Parathyroid adenoma (tissue), 2 donors: ENCODE results near the gene RASSF4.

Experiments used
- H2AFZ ChIP-seq: fragments of 300-600 bp; sonication (generic); one replicate; pipeline ENCODE4 v1.7.0; 2017; ENCODE audit warnings: antibody characterized with exemption, mild to moderate bottlenecking
- H3K27ac ChIP-seq: fragments of 300-600 bp; sonication (generic); one replicate; pipeline ENCODE4 v1.7.0; 2017
- H3K27me3 ChIP-seq: fragments of 300-600 bp; sonication (generic); one replicate; pipeline ENCODE4 v1.7.0; 2017; ENCODE audit warnings: low read length; ENCODE audit not compliant: control insufficient read depth, insufficient read depth
- H3K36me3 ChIP-seq: fragments of 300-600 bp; sonication (generic); one replicate; pipeline ENCODE4 v1.7.0; 2017; ENCODE audit warnings: low read length; ENCODE audit not compliant: control insufficient read depth, insufficient read depth
- H3K4me1 ChIP-seq: fragments of 300-600 bp; sonication (generic); one replicate; pipeline ENCODE4 v1.7.0; 2017; ENCODE audit warnings: control low read depth
- H3K4me2 ChIP-seq: fragments of 300-600 bp; sonication (generic); one replicate; pipeline ENCODE4 v1.7.0; 2017; ENCODE audit warnings: low read length
- H3K4me3 ChIP-seq: fragments of 300-600 bp; sonication (generic); one replicate; pipeline ENCODE4 v1.7.0; 2017; ENCODE audit warnings: low read depth, low read length
- H3K79me2 ChIP-seq: fragments of 300-600 bp; sonication (generic); one replicate; pipeline ENCODE4 v1.7.0; 2017; ENCODE audit warnings: control low read depth
- H3K9ac ChIP-seq: fragments of 300-600 bp; sonication (generic); one replicate; pipeline ENCODE4 v1.7.0; 2017; ENCODE audit warnings: mild to moderate bottlenecking
- H3K9me3 ChIP-seq: fragments of 300-600 bp; sonication (generic); one replicate; pipeline ENCODE4 v1.7.0; 2017; ENCODE audit warnings: low read length; ENCODE audit not compliant: control insufficient read depth
- CTCF ChIP-seq: fragments of 300-600 bp; sonication (generic); IDR thresholded peaks from one replicate; pipeline ENCODE4 v1.7.0; 2017; ENCODE audit warnings: antibody characterized with exemption, mild to moderate bottlenecking
- donor health status: primary hyperparathyroidism.

The RASSF4 gene

GRCh38 chr10:44937196-44938005, 22.2 kb upstream of the RASSF4 start:
- H3K27ac ChIP-seq: no peak overlapping the region
- H3K4me1 ChIP-seq: no peaks in the 10 kb centered on the region
- no peaks in the 10 kb centered on the region for H3K9me3 ChIP-seq
- H3K27me3 ChIP-seq: no peaks in the 10 kb centered on the region
- TF ChIP-seq CTCF: no peak
- no peak overlapping the region for H2AFZ ChIP-seq
- H3K9ac ChIP-seq: no peak overlapping the region
- H3K36me3 ChIP-seq: no peaks in the 10 kb centered on the region
- no peak overlapping the region for H3K4me3 ChIP-seq
- no peaks in the 10 kb centered on the region for H3K79me2 ChIP-seq
- H3K4me2 ChIP-seq: no peak overlapping the region

- H3K9ac ChIP-seq: no peak overlapping the region
- no peak overlapping the region for H2AFZ ChIP-seq
- H3K4me1 ChIP-seq: no peaks in the 10 kb centered on the region
- H3K27me3 ChIP-seq: no peaks in the 10 kb centered on the region
- H3K4me2 ChIP-seq: no peak overlapping the region
- no peaks in the 10 kb centered on the region for H3K9me3 ChIP-seq
- no peak overlapping the region for H3K27ac ChIP-seq
- H3K36me3 ChIP-seq: no peaks in the 10 kb centered on the region
- H3K4me3 ChIP-seq: no peak overlapping the region
- H3K79me2 ChIP-seq: no peaks in the 10 kb centered on the region
- no peak for TF ChIP-seq CTCF
Observed at GRCh38 chr10:44938956-44939355, 20.6 kb upstream of the RASSF4 start.

- H3K9me3 ChIP-seq: no peaks in the 10 kb centered on the region
- H3K27ac ChIP-seq: no peak overlapping the region
Observed at GRCh38 chr10:44939691-44940401, 19.8 kb upstream of the RASSF4 start.

GRCh38 chr10:44944354-44944753, 15.2 kb upstream of the RASSF4 start:
- no peaks in the 10 kb centered on the region for H3K27me3 ChIP-seq
- H3K4me3 ChIP-seq: no peak overlapping the region
- H3K9ac ChIP-seq: no peak overlapping the region
- H3K36me3 ChIP-seq: no peaks in the 10 kb centered on the region
- no peak overlapping the region for H3K27ac ChIP-seq
- no peak for TF ChIP-seq CTCF
- no peak overlapping the region for H3K4me2 ChIP-seq
- H3K4me1 ChIP-seq: no peaks in the 10 kb centered on the region
- no peaks in the 10 kb centered on the region for H3K9me3 ChIP-seq
- no peaks in the 10 kb centered on the region for H3K79me2 ChIP-seq
- H2AFZ ChIP-seq: no peak overlapping the region

More at GRCh38 chr10:44939691-44940401, 19.8 kb upstream of the RASSF4 start:
- Histone ChIP-seq H3K9ac (no peak overlapping the region), H3K36me3 (no peaks in the 10 kb centered on the region), H3K4me3 (no peak overlapping the region), H3K27me3 (no peaks in the 10 kb centered on the region), H3K4me1 (no peaks in the 10 kb centered on the region), H3K4me2 (no peak overlapping the region), H3K79me2 (no peaks in the 10 kb centered on the region), H2AFZ (no peak overlapping the region)
- no peak for TF ChIP-seq CTCF
